Measurements from ENCODE around the gene KCNQ1. TPM values are rescaled to one million over a fixed set of nuclear protein-coding genes. Genes with fewer than 3 reads are reported as not detected.

KCNQ1 gene
- total and polyA plus RNA-seq, 2 experiments from 2014 or later, result 0.45 to 0.87 TPM

DNA sequence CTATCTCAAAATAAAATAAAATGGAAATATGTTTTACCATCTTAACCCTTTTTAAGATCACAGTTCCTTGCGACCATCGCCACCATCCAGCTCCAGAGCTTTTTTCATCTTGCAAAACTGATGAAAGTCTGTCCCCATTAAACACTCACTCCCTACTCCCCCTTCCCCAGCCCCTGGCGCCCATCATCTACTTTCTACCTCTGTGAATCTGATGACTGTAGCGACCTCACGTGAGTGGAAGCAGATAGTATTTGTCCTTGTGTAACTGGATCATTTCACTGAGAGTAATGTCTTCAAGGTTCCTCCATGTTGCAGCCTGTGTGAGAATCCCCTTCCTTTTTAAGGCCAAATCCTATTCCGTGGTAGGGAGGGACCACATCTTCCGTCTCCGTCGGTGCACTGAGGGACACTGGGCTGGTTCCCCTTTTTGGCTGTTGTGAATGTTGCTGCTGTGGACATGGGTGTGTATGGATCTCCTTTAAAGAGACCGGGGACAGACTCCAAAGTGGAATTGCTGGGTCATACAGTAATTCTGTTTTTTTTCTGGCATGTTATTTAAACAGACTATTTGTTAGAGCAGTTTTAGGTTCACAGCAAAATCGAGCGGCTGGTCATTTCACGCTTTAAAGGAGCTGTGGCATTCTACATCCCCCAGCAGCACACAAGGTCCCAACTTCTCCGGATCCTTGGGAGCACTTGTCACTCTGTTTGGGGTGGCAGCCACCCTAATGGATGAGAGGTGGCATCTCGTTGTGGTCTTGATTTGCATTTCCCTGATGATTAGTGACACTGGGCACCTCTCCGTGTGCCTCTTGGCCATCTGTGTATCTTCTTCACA, 120.0 kb downstream of the KCNQ1 start:
- H3K27ac Mint-ChIP-seq, result no peak overlapping the region
- H3K27me3 Mint-ChIP-seq (ENCODE audit: insufficient read depth, low read depth, poor library complexity), result peaks cover 62% of the 10 kb centered on the region
- no peaks in the 10 kb centered on the region; the same call in 1 of the 2 replicates for H3K4me1 ChIP-seq (ENCODE audit: insufficient read depth)
- H3K4me2 ChIP-seq, result no peak overlapping the region
- no peak for TF ChIP-seq STAT1 (IDR thresholded peaks at IDR 0.05; ENCODE audit: unreplicated experiment)
- TF ChIP-seq EZH2 (IDR thresholded peaks at IDR 0.05; ENCODE audit: low read depth, unreplicated experiment), result no peak
- no peak for TF ChIP-seq ZNF331 (CRISPR knock-in tag; IDR thresholded peaks at IDR 0.05; ENCODE audit: low read depth)
- TF ChIP-seq, protein P1, sequence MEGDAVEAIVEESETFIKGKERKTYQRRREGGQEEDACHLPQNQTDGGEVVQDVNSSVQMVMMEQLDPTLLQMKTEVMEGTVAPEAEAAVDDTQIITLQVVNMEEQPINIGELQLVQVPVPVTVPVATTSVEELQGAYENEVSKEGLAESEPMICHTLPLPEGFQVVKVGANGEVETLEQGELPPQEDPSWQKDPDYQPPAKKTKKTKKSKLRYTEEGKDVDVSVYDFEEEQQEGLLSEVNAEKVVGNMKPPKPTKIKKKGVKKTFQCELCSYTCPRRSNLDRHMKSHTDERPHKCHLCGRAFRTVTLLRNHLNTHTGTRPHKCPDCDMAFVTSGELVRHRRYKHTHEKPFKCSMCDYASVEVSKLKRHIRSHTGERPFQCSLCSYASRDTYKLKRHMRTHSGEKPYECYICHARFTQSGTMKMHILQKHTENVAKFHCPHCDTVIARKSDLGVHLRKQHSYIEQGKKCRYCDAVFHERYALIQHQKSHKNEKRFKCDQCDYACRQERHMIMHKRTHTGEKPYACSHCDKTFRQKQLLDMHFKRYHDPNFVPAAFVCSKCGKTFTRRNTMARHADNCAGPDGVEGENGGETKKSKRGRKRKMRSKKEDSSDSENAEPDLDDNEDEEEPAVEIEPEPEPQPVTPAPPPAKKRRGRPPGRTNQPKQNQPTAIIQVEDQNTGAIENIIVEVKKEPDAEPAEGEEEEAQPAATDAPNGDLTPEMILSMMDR (conservative IDR thresholded peaks at IDR 0.05; ENCODE audit: low read depth in 2 of 2), result no peak
- no peak for TF ChIP-seq ZNF462 (CRISPR knock-in tag; IDR thresholded peaks at IDR 0.05)
- TF ChIP-seq CREB1 (CRISPR knock-in tag; IDR thresholded peaks at IDR 0.05; ENCODE audit: low read depth), result no peak
- TF ChIP-seq, protein P2, sequence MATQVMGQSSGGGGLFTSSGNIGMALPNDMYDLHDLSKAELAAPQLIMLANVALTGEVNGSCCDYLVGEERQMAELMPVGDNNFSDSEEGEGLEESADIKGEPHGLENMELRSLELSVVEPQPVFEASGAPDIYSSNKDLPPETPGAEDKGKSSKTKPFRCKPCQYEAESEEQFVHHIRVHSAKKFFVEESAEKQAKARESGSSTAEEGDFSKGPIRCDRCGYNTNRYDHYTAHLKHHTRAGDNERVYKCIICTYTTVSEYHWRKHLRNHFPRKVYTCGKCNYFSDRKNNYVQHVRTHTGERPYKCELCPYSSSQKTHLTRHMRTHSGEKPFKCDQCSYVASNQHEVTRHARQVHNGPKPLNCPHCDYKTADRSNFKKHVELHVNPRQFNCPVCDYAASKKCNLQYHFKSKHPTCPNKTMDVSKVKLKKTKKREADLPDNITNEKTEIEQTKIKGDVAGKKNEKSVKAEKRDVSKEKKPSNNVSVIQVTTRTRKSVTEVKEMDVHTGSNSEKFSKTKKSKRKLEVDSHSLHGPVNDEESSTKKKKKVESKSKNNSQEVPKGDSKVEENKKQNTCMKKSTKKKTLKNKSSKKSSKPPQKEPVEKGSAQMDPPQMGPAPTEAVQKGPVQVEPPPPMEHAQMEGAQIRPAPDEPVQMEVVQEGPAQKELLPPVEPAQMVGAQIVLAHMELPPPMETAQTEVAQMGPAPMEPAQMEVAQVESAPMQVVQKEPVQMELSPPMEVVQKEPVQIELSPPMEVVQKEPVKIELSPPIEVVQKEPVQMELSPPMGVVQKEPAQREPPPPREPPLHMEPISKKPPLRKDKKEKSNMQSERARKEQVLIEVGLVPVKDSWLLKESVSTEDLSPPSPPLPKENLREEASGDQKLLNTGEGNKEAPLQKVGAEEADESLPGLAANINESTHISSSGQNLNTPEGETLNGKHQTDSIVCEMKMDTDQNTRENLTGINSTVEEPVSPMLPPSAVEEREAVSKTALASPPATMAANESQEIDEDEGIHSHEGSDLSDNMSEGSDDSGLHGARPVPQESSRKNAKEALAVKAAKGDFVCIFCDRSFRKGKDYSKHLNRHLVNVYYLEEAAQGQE (IDR thresholded peaks at IDR 0.05; ENCODE audit: unreplicated experiment), result no peak
- H3K36me3 ChIP-seq (ENCODE audit: insufficient read depth), result no peaks in the 10 kb centered on the region
- H2AFZ ChIP-seq, result no peak overlapping the region
- no peaks in the 10 kb centered on the region for H3K36me3 Mint-ChIP-seq (ENCODE audit: low read depth)
- no peak overlapping the region for H3K4me3 ChIP-seq
- H3K9me2 ChIP-seq (ENCODE audit: insufficient read depth), result no peaks in the 10 kb centered on the region
- no peaks in the 10 kb centered on the region; the same call in 2 of the 3 replicates for H3K4me1 Mint-ChIP-seq
- H3F3A ChIP-seq (replicated peaks; ENCODE audit: low read depth), result no peaks in the 10 kb centered on the region
- ATAC-seq (no peak), DNase-seq (ENCODE audit: low spot score) (no peak)
- H3K9me3 Mint-ChIP-seq, result no peaks in the 10 kb centered on the region
- H3K27me3 ChIP-seq (ENCODE audit: insufficient read depth), result peaks cover 43% of the 10 kb centered on the region
- no peaks in the 10 kb centered on the region; the same call in 1 of the 2 replicates for H4K20me1 ChIP-seq (replicated peaks; ENCODE audit: insufficient read depth)
- no peaks in the 10 kb centered on the region for H3K79me2 ChIP-seq (replicated peaks; ENCODE audit: insufficient read depth)
- no peak overlapping the region for H3K27ac ChIP-seq (ENCODE audit: low read depth)
- no peak overlapping the region for H3K4me3 Mint-ChIP-seq

Data from GM23338 (cell line).